UCSD-AML1 (cell line): ENCODE data around the gene MCM3.

ENCODE experiments used
- DNase-seq: peaks from one replicate; lab custom pipeline; 2025; ENCODE audit not compliant: unreplicated experiment; lab: John Stamatoyannopoulos, UW

Gene MCM3

GRCh38 chr6:52254731-52255378, 29.7 kb downstream of the MCM3 start:
- DNase-seq, result no peak

- no peak for DNase-seq
These were observed 31.0 kb downstream of the MCM3 start for GRCh38 chr6:52253494-52253893.

- no peak for DNase-seq
These were observed 33.4 kb downstream of the MCM3 start for GRCh38 chr6:52251113-52251512.

- no peak for DNase-seq
These were observed 35.5 kb downstream of the MCM3 start for GRCh38 chr6:52249078-52249477.

GRCh38 chr6:52245425-52245824, 39.1 kb downstream of the MCM3 start:
- DNase-seq, result no peak

- no peak for DNase-seq
These were observed 40.1 kb downstream of the MCM3 start, which contains the start of gene IL17F for GRCh38 chr6:52244400-52244799. IL17F (minus strand) TSS chr6:52244500; CDS start chr6:52244429, 71 bp downstream.

GRCh38 chr6:52243282-52243893, 41.2 kb downstream of the MCM3 start:
- no peak for DNase-seq

GRCh38 chr6:52241819-52242218, 42.7 kb downstream of the MCM3 start:
- DNase-seq, result no peak

GRCh38 chr6:52233975-52234823, 50.3 kb downstream of the MCM3 start:
- peak; percentile 24 for DNase-seq

- no peak for DNase-seq
These were observed 51.5 kb downstream of the MCM3 start for GRCh38 chr6:52233005-52233404.

GRCh38 chr6:52231406-52232127, 53.0 kb downstream of the MCM3 start:
- DNase-seq, result no peak

- DNase-seq, result no peak
These were observed 53.9 kb downstream of the MCM3 start for GRCh38 chr6:52230685-52231084.

GRCh38 chr6:52227495-52227894, 57.0 kb downstream of the MCM3 start:
- DNase-seq, result no peak

- DNase-seq, result peak; percentile 18
These were observed 63.2 kb downstream of the MCM3 start for GRCh38 chr6:52221302-52221701.

- DNase-seq, result no peak
These were observed 66.8 kb downstream of the MCM3 start for GRCh38 chr6:52217761-52218160.

GRCh38 chr6:52216932-52217575, 67.5 kb downstream of the MCM3 start:
- DNase-seq, result no peak

- no peak for DNase-seq
These were observed 68.8 kb downstream of the MCM3 start for GRCh38 chr6:52215787-52216186.
